Mesendoderm (in vitro differentiated cells): Measurements from ENCODE around the gene TBCD.

Source experiments
- DNase-seq: peaks from one replicate; pipeline ENCODE4 v3.0.0; 2013
- H2AK5ac ChIP-seq: 2 replicates; pipeline ENCODE4 v1.6.1; 2013; ENCODE audit warnings: low read length, inconsistent platforms
- H2BK120ac ChIP-seq: 2 replicates; pipeline ENCODE4 v1.6.1; 2013; ENCODE audit warnings: low read depth, mild to moderate bottlenecking, low read length, moderate library complexity, mixed read lengths
- H2BK15ac ChIP-seq: replicated peaks from 2 replicates; pipeline ENCODE4 v1.6.1; 2013; ENCODE audit warnings: low read depth, mild to moderate bottlenecking, moderate library complexity
- H2BK5ac ChIP-seq: 2 replicates; pipeline ENCODE4 v1.6.1; 2013; ENCODE audit warnings: low read length, inconsistent platforms
- H3K18ac ChIP-seq: 2 replicates; pipeline ENCODE4 v1.6.1; 2013; ENCODE audit warnings: mild to moderate bottlenecking, low read length, mixed read lengths
- H3K23ac ChIP-seq: one replicate; pipeline ENCODE4 v1.6.1; 2013; ENCODE audit warnings: low read length
- H3K27ac ChIP-seq: 2 replicates; pipeline ENCODE4 v1.5.1; 2013; ENCODE audit warnings: low read depth, mild to moderate bottlenecking, inconsistent platforms, low read length, moderate library complexity
- H3K27me3 ChIP-seq: 2 replicates; pipeline ENCODE4 v1.6.1; 2013; ENCODE audit warnings: low read length, control low read depth, mild to moderate bottlenecking, inconsistent platforms; ENCODE audit not compliant: insufficient read depth, poor library complexity
- H3K36me3 ChIP-seq: 2 replicates; pipeline ENCODE4 v1.6.1; 2013; ENCODE audit warnings: low read length, inconsistent platforms; ENCODE audit not compliant: control insufficient read depth, insufficient read depth
- H3K4ac ChIP-seq: one replicate; pipeline ENCODE4 v1.6.1; 2013; ENCODE audit warnings: low read depth, mild to moderate bottlenecking, low read length, moderate library complexity
- H3K4me1 ChIP-seq: 2 replicates; pipeline ENCODE4 v1.6.1; 2013; ENCODE audit warnings: low read depth, low read length, inconsistent platforms; ENCODE audit not compliant: control insufficient read depth
- H3K4me2 ChIP-seq: 2 replicates; pipeline ENCODE4 v1.6.1; 2013; ENCODE audit warnings: low read length
- H3K4me3 ChIP-seq: 2 replicates; pipeline ENCODE4 v1.5.1; 2013; ENCODE audit warnings: mild to moderate bottlenecking, low read length
- H3K56ac ChIP-seq: one replicate; pipeline ENCODE4 v1.6.1; 2013; ENCODE audit warnings: low read length
- H3K79me1 ChIP-seq: 2 replicates; pipeline ENCODE4 v1.6.1; 2013; ENCODE audit warnings: low read length, inconsistent platforms
- H3K79me2 ChIP-seq: 2 replicates; pipeline ENCODE4 v1.6.1; 2013; ENCODE audit warnings: mild to moderate bottlenecking, low read length; ENCODE audit not compliant: control insufficient read depth, insufficient read depth
- H3K9ac ChIP-seq: 2 replicates; pipeline ENCODE4 v1.6.1; 2013; ENCODE audit warnings: low read length, inconsistent platforms
- H4K5ac ChIP-seq: one replicate; pipeline ENCODE4 v1.6.1; 2013; ENCODE audit warnings: low read length
- H4K8ac ChIP-seq: one replicate; pipeline ENCODE4 v1.6.1; 2013; ENCODE audit warnings: low read depth, mild to moderate bottlenecking, control low read depth, low read length, moderate library complexity
- WGBS: extraction: QIAGEN DNeasy Blood & Tissue Kit; methylation state at CpG from one replicate; pipeline ENCODE4 v1.1.7; 2013; ENCODE audit warnings: low lambda C conversion rate, missing lambda C conversion rate; ENCODE audit not compliant: insufficient coverage; ENCODE audit errors: extremely low coverage; 5-methylcytosine and 5-hydroxymethylcytosine counted together

Gene TBCD

GRCh38 chr17:82826211-82826610 is 74.3 kb downstream of the TBCD start:
- no peaks in the 10 kb centered on the region for H3K27me3 ChIP-seq
- H3K9ac ChIP-seq = no peak overlapping the region
- no peak overlapping the region for H3K23ac ChIP-seq
- H2BK5ac ChIP-seq = no peak overlapping the region
- H3K79me1 ChIP-seq = peaks cover 11% of the 10 kb centered on the region
- H2AK5ac ChIP-seq = no peak overlapping the region
- H2BK15ac ChIP-seq = no peak overlapping the region
- no peak overlapping the region for H2BK120ac ChIP-seq
- H3K79me2 ChIP-seq = no peaks in the 10 kb centered on the region
- no peak overlapping the region for H4K8ac ChIP-seq
- no peak overlapping the region for H3K4me3 ChIP-seq
- no peak overlapping the region for H3K27ac ChIP-seq
- no peak overlapping the region for H4K5ac ChIP-seq
- H3K4ac ChIP-seq = no peak overlapping the region
- H3K4me1 ChIP-seq = no peaks in the 10 kb centered on the region
- DNase-seq = no peak
- no peak overlapping the region for H3K18ac ChIP-seq
- H3K4me2 ChIP-seq = no peak overlapping the region
- H3K36me3 ChIP-seq = peaks cover 6% of the 10 kb centered on the region
- no peak overlapping the region for H3K56ac ChIP-seq

- Histone ChIP-seq H3K18ac (no peak overlapping the region), H3K4me3 (no peak overlapping the region), H3K27me3 (no peaks in the 10 kb centered on the region), H3K4me1 (no peaks in the 10 kb centered on the region), H3K4ac (no peak overlapping the region), H2BK5ac (no peak overlapping the region), H3K56ac (no peak overlapping the region), H2BK120ac (no peak overlapping the region), H3K79me2 (no peaks in the 10 kb centered on the region), H2BK15ac (no peak overlapping the region), H4K5ac (no peak overlapping the region), H2AK5ac (no peak overlapping the region), H3K36me3 (peaks cover 6% of the 10 kb centered on the region), H3K4me2 (no peak overlapping the region), H3K27ac (no peak overlapping the region), H3K9ac (no peak overlapping the region), H4K8ac (no peak overlapping the region), H3K79me1 (peaks cover 11% of the 10 kb centered on the region), H3K23ac (no peak overlapping the region)
- no peak for DNase-seq
- no CpG with 5 or more reads among the region's 7 CpGs for WGBS
Observed at GRCh38 chr17:82826956-82827355, 75.1 kb downstream of the TBCD start.

DNA sequence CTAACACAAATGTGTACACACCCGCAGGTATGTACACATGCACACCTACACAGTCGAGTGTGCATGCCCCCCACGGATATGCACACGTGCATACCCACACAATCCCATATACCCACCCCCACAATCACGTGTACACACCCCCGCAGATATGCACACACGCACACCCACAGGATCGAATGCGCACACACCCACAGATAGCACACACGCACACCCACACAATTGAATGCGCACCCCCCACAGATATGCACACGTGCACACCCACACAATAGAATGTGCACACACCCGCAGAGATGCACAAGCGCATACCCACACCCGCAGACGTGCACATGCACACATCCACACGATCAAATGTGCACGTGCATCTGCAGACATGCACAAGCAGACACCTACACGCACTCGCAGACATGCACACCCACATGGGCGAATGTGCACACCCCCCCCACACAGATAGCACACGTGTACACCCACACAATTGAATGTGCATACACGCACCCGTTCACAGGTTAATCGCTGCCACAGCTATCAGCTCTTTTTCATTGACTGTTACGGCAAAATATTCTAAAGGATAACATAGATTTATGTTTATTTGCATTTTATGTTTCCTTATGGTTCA is 77.1 kb downstream of the TBCD start:
- H3K27me3 ChIP-seq = no peaks in the 10 kb centered on the region
- H3K4me3 ChIP-seq = no peak overlapping the region
- peaks cover 7% of the 10 kb centered on the region for H3K36me3 ChIP-seq
- H3K27ac ChIP-seq = no peak overlapping the region
- H4K8ac ChIP-seq = no peak overlapping the region
- no peak overlapping the region for H2BK15ac ChIP-seq
- H3K4me1 ChIP-seq = no peaks in the 10 kb centered on the region
- H3K23ac ChIP-seq = no peak overlapping the region
- no peak overlapping the region for H2AK5ac ChIP-seq
- no peak overlapping the region for H3K56ac ChIP-seq
- H3K9ac ChIP-seq = no peak overlapping the region
- H2BK120ac ChIP-seq = no peak overlapping the region
- no peak for DNase-seq
- WGBS = no CpG with 5 or more reads among the region's 26 CpGs
- peaks cover 11% of the 10 kb centered on the region for H3K79me1 ChIP-seq
- no peaks in the 10 kb centered on the region for H3K79me2 ChIP-seq
- H3K4ac ChIP-seq = no peak overlapping the region
- no peak overlapping the region for H3K4me2 ChIP-seq
- no peak overlapping the region for H4K5ac ChIP-seq
- no peak overlapping the region for H3K18ac ChIP-seq
- H2BK5ac ChIP-seq = no peak overlapping the region

- DNase-seq = no peak
- H3K79me1 ChIP-seq = peaks cover 8% of the 10 kb centered on the region
- no peak overlapping the region for H3K9ac ChIP-seq
- no peaks in the 10 kb centered on the region for H3K79me2 ChIP-seq
- H2BK15ac ChIP-seq = no peak overlapping the region
- H4K5ac ChIP-seq = no peak overlapping the region
- no peak overlapping the region for H3K4ac ChIP-seq
- H3K4me2 ChIP-seq = no peak overlapping the region
- H3K56ac ChIP-seq = no peak overlapping the region
- no peak overlapping the region for H3K18ac ChIP-seq
- H4K8ac ChIP-seq = no peak overlapping the region
- no peak overlapping the region for H2BK5ac ChIP-seq
- H3K36me3 ChIP-seq = peaks cover 7% of the 10 kb centered on the region
- H2BK120ac ChIP-seq = no peak overlapping the region
- no peak overlapping the region for H2AK5ac ChIP-seq
- no peak overlapping the region for H3K23ac ChIP-seq
- no peak overlapping the region for H3K27ac ChIP-seq
- no peak overlapping the region for H3K4me3 ChIP-seq
- H3K27me3 ChIP-seq = no peaks in the 10 kb centered on the region
- no CpG with 5 or more reads among the region's 22 CpGs for WGBS
- H3K4me1 ChIP-seq = no peaks in the 10 kb centered on the region
Observed at GRCh38 chr17:82830249-82830661, 78.4 kb downstream of the TBCD start.

- no CpG with 5 or more reads among the region's 29 CpGs for WGBS
- H3K18ac ChIP-seq = no peak overlapping the region
- H2BK120ac ChIP-seq = no peak overlapping the region
- H2BK15ac ChIP-seq = no peak overlapping the region
- no peak overlapping the region for H3K4me2 ChIP-seq
- H2AK5ac ChIP-seq = no peak overlapping the region
- H2BK5ac ChIP-seq = no peak overlapping the region
- H3K79me2 ChIP-seq = no peaks in the 10 kb centered on the region
- no peak overlapping the region for H3K23ac ChIP-seq
- no peak overlapping the region for H3K56ac ChIP-seq
- no peak overlapping the region for H4K5ac ChIP-seq
- H3K9ac ChIP-seq = no peak overlapping the region
- no peak overlapping the region for H3K4ac ChIP-seq
- peaks cover 7% of the 10 kb centered on the region for H3K36me3 ChIP-seq
- no peak overlapping the region for H4K8ac ChIP-seq
- H3K4me3 ChIP-seq = no peak overlapping the region
- peaks cover 8% of the 10 kb centered on the region for H3K79me1 ChIP-seq
- no peak for DNase-seq
- H3K27me3 ChIP-seq = no peaks in the 10 kb centered on the region
- H3K4me1 ChIP-seq = no peaks in the 10 kb centered on the region
- no peak overlapping the region for H3K27ac ChIP-seq
Observed at GRCh38 chr17:82831041-82831817, 79.4 kb downstream of the TBCD start.

GRCh38 chr17:82831818-82832200 is 79.9 kb downstream of the TBCD start:
- no peak for DNase-seq
- no peak overlapping the region for H2BK5ac ChIP-seq
- H4K5ac ChIP-seq = no peak overlapping the region
- no peaks in the 10 kb centered on the region for H3K27me3 ChIP-seq
- H3K36me3 ChIP-seq = peaks cover 7% of the 10 kb centered on the region
- H3K4me3 ChIP-seq = no peak overlapping the region
- H2BK15ac ChIP-seq = no peak overlapping the region
- H3K18ac ChIP-seq = no peak overlapping the region
- no peaks in the 10 kb centered on the region for H3K79me2 ChIP-seq
- H3K27ac ChIP-seq = no peak overlapping the region
- H3K23ac ChIP-seq = no peak overlapping the region
- H3K4me2 ChIP-seq = no peak overlapping the region
- H2AK5ac ChIP-seq = no peak overlapping the region
- H3K4ac ChIP-seq = no peak overlapping the region
- H3K4me1 ChIP-seq = no peaks in the 10 kb centered on the region
- no peak overlapping the region for H3K56ac ChIP-seq
- no peak overlapping the region for H3K9ac ChIP-seq
- peaks cover 8% of the 10 kb centered on the region for H3K79me1 ChIP-seq
- no CpG with 5 or more reads among the region's 18 CpGs for WGBS
- H4K8ac ChIP-seq = no peak overlapping the region
- H2BK120ac ChIP-seq = no peak overlapping the region
